Stomach (tissue), 4 donors: Measurements from ENCODE around the gene MMP8.

Source experiments
- POLR2A ChIP-seq, 4 donors: fragments of 450-650 bp; IDR thresholded peaks; one replicate each; pipeline ENCODE4 v1.6.1; 2016; ENCODE audit warnings: antibody characterized with exemption in 4 of 4, control low read depth in 2 of 4, mild to moderate bottlenecking in 1 of 4, moderate library complexity in 1 of 4
- TF ChIP-seq, protein P1 (sequence below), 7 experiments: fragments of 450-650 bp in 4 of 7; fragments of 200-600 bp in 3 of 7; sonication (generic) in 3 of 7; IDR thresholded peaks; one replicate each; pipeline ENCODE4 v1.5.1; 2016 to 2019; ENCODE audit warnings: antibody characterized with exemption in 7 of 7, control low read depth in 2 of 7, mild to moderate bottlenecking in 1 of 7

DNA sequence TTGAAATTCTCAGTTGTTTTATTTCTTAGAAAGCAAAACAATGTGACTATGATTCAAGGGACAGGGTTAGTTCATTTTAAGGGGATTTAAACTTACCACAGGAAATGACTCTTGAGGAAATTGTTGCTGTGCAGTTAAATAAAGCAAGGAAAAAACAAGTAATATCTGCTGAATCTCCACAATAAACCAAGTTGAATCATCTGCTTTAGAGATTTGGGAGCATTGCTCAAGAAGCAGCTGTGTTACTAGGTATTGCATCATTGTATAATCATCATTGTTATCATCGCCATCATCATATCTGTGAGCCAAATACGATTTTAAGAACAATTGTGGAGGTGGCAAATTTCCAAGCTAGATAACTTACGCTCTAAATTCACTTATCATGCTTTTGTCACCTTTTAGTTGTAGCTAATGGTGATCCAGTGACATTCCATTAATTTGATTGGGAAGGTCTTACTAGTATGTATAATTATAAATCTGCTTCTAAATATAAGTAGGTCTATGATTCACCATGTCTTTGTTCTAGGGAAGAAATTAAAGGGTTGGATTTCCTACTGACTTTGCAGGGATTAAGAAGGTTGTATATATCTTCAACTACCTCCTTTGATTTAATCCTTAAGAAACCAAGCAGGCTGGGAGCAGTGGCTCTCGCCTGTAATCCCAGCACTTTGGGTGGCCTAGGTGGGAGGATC, 35.7 kb upstream of the MMP8 start:
- TF ChIP-seq, protein P1, sequence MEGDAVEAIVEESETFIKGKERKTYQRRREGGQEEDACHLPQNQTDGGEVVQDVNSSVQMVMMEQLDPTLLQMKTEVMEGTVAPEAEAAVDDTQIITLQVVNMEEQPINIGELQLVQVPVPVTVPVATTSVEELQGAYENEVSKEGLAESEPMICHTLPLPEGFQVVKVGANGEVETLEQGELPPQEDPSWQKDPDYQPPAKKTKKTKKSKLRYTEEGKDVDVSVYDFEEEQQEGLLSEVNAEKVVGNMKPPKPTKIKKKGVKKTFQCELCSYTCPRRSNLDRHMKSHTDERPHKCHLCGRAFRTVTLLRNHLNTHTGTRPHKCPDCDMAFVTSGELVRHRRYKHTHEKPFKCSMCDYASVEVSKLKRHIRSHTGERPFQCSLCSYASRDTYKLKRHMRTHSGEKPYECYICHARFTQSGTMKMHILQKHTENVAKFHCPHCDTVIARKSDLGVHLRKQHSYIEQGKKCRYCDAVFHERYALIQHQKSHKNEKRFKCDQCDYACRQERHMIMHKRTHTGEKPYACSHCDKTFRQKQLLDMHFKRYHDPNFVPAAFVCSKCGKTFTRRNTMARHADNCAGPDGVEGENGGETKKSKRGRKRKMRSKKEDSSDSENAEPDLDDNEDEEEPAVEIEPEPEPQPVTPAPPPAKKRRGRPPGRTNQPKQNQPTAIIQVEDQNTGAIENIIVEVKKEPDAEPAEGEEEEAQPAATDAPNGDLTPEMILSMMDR (IDR thresholded peaks at IDR 0.05): no peak
- no peak for TF ChIP-seq POLR2A (IDR thresholded peaks at IDR 0.05)
